Hepatocyte (in vitro differentiated cells): ENCODE data around the gene SDR42E1. TPM values are rescaled to one million over a fixed set of nuclear protein-coding genes. Genes with fewer than 3 reads are reported as not detected.
"Not testable (repeated sequence)": the region's sequence is repeated elsewhere in the genome, so short reads cannot be mapped to it uniquely, and the experiment has no call there.

Experiments used
- DNase-seq: peaks from one replicate; pipeline ENCODE4 v3.0.0-alpha.2; 2016; ENCODE audit warnings: low spot score
- H2AFZ ChIP-seq: fragments of 200-600 bp; sonication (generic); 2 replicates; pipeline ENCODE4 v1.6.0; 2016; ENCODE audit warnings: antibody characterized with exemption, mild to moderate bottlenecking
- H3K27ac ChIP-seq: fragments of 200-600 bp; sonication (generic); 2 replicates; pipeline ENCODE4 v1.5.1; 2016; ENCODE audit warnings: mild to moderate bottlenecking
- H3K27me3 ChIP-seq: fragments of 200-600 bp; sonication (generic); 2 replicates; pipeline ENCODE4 v1.6.1; 2016
- H3K36me3 ChIP-seq: fragments of 200-600 bp; sonication (generic); replicated peaks from 2 replicates; pipeline ENCODE4 v1.5.1; 2016; ENCODE audit warnings: low read depth; ENCODE audit not compliant: insufficient read depth
- H3K4me1 ChIP-seq: fragments of 200-600 bp; sonication (generic); 2 replicates; pipeline ENCODE4 v1.5.1; 2016; ENCODE audit warnings: mild to moderate bottlenecking, moderate library complexity; ENCODE audit not compliant: insufficient read depth
- H3K4me2 ChIP-seq: fragments of 200-600 bp; sonication (generic); 2 replicates; pipeline ENCODE4 v1.6.0; 2016
- H3K4me3 ChIP-seq: fragments of 200-600 bp; sonication (generic); 2 replicates; pipeline ENCODE4 v1.5.1; 2016; ENCODE audit warnings: mild to moderate bottlenecking
- H3K79me2 ChIP-seq: fragments of 200-600 bp; sonication (generic); 2 replicates; pipeline ENCODE4 v1.6.0; 2017; ENCODE audit warnings: mild to moderate bottlenecking
- H3K9me2 ChIP-seq: fragments of 200-600 bp; sonication (generic); replicated peaks from 2 replicates; pipeline ENCODE4 v1.6.0; 2017; ENCODE audit warnings: mild to moderate bottlenecking; ENCODE audit not compliant: insufficient read depth
- H3K9me3 ChIP-seq: fragments of 200-600 bp; sonication (generic); 2 replicates; pipeline ENCODE4 v1.5.1; 2016; ENCODE audit warnings: low read depth, mild to moderate bottlenecking
- H4K20me1 ChIP-seq: fragments of 200-600 bp; sonication (generic); 2 replicates; pipeline ENCODE4 v1.6.0; 2016; ENCODE audit warnings: mild to moderate bottlenecking; ENCODE audit not compliant: insufficient read depth, poor library complexity, severe bottlenecking
- CTCF ChIP-seq: fragments of 200-600 bp; sonication (generic); IDR thresholded peaks from 2 replicates; pipeline ENCODE4 v1.5.1; 2016; ENCODE audit warnings: antibody characterized with exemption, mild to moderate bottlenecking; ENCODE audit not compliant: poor library complexity
- EZH2 ChIP-seq: fragments of 200-600 bp; sonication (generic); IDR thresholded peaks from 2 replicates; pipeline ENCODE4 v1.6.1; 2016; ENCODE audit warnings: antibody characterized with exemption, mild to moderate bottlenecking, borderline replicate concordance
- EZH2phosphoT487 ChIP-seq: fragments of 200-600 bp; sonication (generic); IDR thresholded peaks from one replicate; pipeline ENCODE4 v1.6.1; 2018; ENCODE audit warnings: antibody characterized with exemption, mild to moderate bottlenecking, low read depth, moderate library complexity; ENCODE audit not compliant: unreplicated experiment, severe bottlenecking
- WGBS: methylation state at CpG from one replicate; pipeline ENCODE4 v1.1.6; 2016; ENCODE audit warnings: low lambda C conversion rate; ENCODE audit errors: missing lambda C conversion rate; 5-methylcytosine and 5-hydroxymethylcytosine counted together
- polyA plus RNA-seq: library from polyadenylated mRNA; unstranded; fragments of >200 nt; fragmentation: Nextera tagmentation; extraction: Ambion mirVana; gene quantifications from 2 replicates; pipeline ENCODE4 v1.2.1, GENCODE V29; 2016
- total RNA-seq: library from RNA; depleted of rRNA; stranded (reverse); fragments of >200 nt; gene quantifications from 2 replicates; pipeline ENCODE4 v1.2.3, GENCODE V29; 2014

The SDR42E1 gene
- total and polyA plus RNA-seq, 2 experiments from 2014 or later, result 0.04 TPM; not detected in 1

GRCh38 chr16:81994485-81994884, 16.8 kb downstream of the SDR42E1 start:
- Histone ChIP-seq H3K9me3 (no peaks in the 10 kb centered on the region), H3K4me3 (no peak overlapping the region), H3K4me1 (peaks cover 32% of the 10 kb centered on the region), H3K36me3 (no peaks in the 10 kb centered on the region), H2AFZ (no peak overlapping the region), H3K27me3 (no peaks in the 10 kb centered on the region), H4K20me1 (no peaks in the 10 kb centered on the region), H3K79me2 (no peaks in the 10 kb centered on the region), H3K9me2 (no peaks in the 10 kb centered on the region), H3K4me2 (no peak overlapping the region), H3K27ac (no peak overlapping the region)
- no peak for DNase-seq
- no peak for TF ChIP-seq EZH2phosphoT487
- 85% methylated on average over 5 of the region's 5 CpGs for WGBS

GRCh38 chr16:81992859-81993258, 18.4 kb downstream of the SDR42E1 start:
- H2AFZ ChIP-seq, result no peak overlapping the region
- 83% methylated on average over 3 of the region's 3 CpGs for WGBS
- H4K20me1 ChIP-seq, result no peaks in the 10 kb centered on the region
- no peaks in the 10 kb centered on the region for H3K79me2 ChIP-seq
- no peak for DNase-seq
- H3K27me3 ChIP-seq, result no peaks in the 10 kb centered on the region
- TF ChIP-seq EZH2, result no peak
- TF ChIP-seq EZH2phosphoT487, result no peak
- TF ChIP-seq CTCF, result no peak
- H3K9me2 ChIP-seq, result no peaks in the 10 kb centered on the region
- no peak overlapping the region for H3K27ac ChIP-seq
- no peak overlapping the region for H3K4me2 ChIP-seq
- peaks cover 29% of the 10 kb centered on the region for H3K4me1 ChIP-seq
- no peaks in the 10 kb centered on the region for H3K9me3 ChIP-seq
- no peaks in the 10 kb centered on the region for H3K36me3 ChIP-seq
- no peak overlapping the region for H3K4me3 ChIP-seq

- Histone ChIP-seq H3K9me2 (no peaks in the 10 kb centered on the region), H3K27ac (no peak overlapping the region)
- no peak for TF ChIP-seq EZH2
- TF ChIP-seq CTCF, result no peak
- TF ChIP-seq EZH2phosphoT487, result no peak
Measured at GRCh38 chr16:81987706-81988105, 23.6 kb downstream of the SDR42E1 start.

GRCh38 chr16:81987121-81987520, 24.1 kb downstream of the SDR42E1 start:
- Histone ChIP-seq H3K4me1 (peaks cover 9% of the 10 kb centered on the region), H3K27ac (no peak overlapping the region), H3K27me3 (no peaks in the 10 kb centered on the region), H3K4me2 (no peak overlapping the region), H2AFZ (no peak overlapping the region), H3K36me3 (no peaks in the 10 kb centered on the region), H3K4me3 (no peak overlapping the region), H4K20me1 (no peaks in the 10 kb centered on the region), H3K9me3 (no peaks in the 10 kb centered on the region), H3K79me2 (no peaks in the 10 kb centered on the region), H3K9me2 (no peaks in the 10 kb centered on the region)
- DNase-seq, result no peak
- WGBS, result 86% methylated on average over 8 of the region's 8 CpGs
- TF ChIP-seq EZH2phosphoT487, result no peak
- no peak for TF ChIP-seq EZH2
- TF ChIP-seq CTCF, result no peak

More at GRCh38 chr16:81987706-81988105, 23.6 kb downstream of the SDR42E1 start:
- WGBS, result 88% methylated on average over 5 of the region's 5 CpGs
- no peak overlapping the region for H3K4me2 ChIP-seq
- no peaks in the 10 kb centered on the region for H3K36me3 ChIP-seq
- H3K4me3 ChIP-seq, result no peak overlapping the region
- H3K4me1 ChIP-seq, result peaks cover 9% of the 10 kb centered on the region
- H3K79me2 ChIP-seq, result no peaks in the 10 kb centered on the region
- no peak overlapping the region for H2AFZ ChIP-seq
- no peaks in the 10 kb centered on the region for H3K27me3 ChIP-seq
- no peaks in the 10 kb centered on the region for H4K20me1 ChIP-seq
- H3K9me3 ChIP-seq, result no peaks in the 10 kb centered on the region
- DNase-seq, result no peak

- H3K27me3 ChIP-seq, H3K79me2 ChIP-seq, H3K9me2 ChIP-seq, H3K9me3 ChIP-seq, DNase-seq, H3K27ac ChIP-seq, H2AFZ ChIP-seq, H4K20me1 ChIP-seq, H3K36me3 ChIP-seq, H3K4me1 ChIP-seq, H3K4me3 ChIP-seq, H3K4me2 ChIP-seq: not testable (repeated sequence)
- WGBS, result 82% methylated on average over 26 of the region's 26 CpGs
Measured at GRCh38 chr16:81977335-81977942, 33.8 kb downstream of the SDR42E1 start.
